DMS 273 (cell line): ENCODE measurements around the gene SLC18A3.

Source experiments
- DNase-seq: peaks from one replicate; lab custom pipeline; 2025; ENCODE audit not compliant: unreplicated experiment; lab: John Stamatoyannopoulos, UW

Gene SLC18A3

DNA sequence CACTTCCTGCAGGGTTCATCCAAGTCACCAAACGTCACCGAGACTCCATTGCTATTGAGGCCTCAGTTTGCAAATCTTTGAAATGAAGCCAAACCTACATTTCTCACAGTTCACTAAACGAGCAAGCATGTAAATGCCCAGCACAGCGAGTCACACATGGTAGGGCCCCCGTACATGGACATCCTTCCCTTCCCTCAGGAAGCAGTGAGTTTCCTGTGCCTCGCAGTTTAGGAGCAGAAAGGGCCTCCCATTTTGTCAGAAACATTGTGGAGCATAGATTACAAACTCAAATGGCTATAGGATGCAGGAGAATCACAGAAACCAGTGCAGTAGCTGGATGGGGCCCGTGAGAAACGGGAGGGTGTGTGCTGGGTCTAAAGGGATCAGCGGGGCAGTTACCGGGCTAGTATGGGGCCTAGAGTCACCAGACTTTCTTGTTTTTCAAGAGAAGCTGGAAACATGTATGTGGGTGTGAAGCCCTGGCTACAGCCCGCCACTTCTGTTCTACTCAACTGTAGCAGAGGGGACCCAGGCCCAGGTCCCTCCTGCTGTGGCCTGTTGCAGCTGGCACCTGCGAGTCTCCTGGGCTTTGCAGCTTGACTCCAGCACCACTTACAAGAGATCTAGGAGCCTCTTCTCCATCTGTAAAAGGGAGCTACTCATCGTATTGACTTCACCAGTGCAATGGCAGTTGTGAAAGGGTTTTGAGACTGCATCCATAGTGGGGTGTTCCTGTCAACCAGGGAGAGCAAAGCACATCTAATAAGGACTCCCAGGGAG, 14.2 kb upstream of the SLC18A3 start:
- no peak for DNase-seq

DNA sequence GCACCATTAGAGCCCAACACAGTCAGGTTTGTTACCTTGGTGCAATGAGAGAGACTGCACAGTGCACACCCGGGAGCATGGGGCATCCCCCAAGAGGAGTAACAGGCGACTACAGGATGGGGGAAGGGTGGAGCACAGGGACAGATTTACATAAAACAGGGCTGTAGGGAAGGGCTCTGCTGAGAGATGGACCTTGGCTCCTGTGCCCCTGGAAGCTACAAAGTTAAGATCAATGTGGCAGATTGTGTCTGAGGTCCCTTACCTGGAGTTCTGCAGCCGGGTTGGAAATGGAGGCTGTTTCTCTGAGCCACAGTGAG, 13.7 kb upstream of the SLC18A3 start:
- no peak for DNase-seq

DNA sequence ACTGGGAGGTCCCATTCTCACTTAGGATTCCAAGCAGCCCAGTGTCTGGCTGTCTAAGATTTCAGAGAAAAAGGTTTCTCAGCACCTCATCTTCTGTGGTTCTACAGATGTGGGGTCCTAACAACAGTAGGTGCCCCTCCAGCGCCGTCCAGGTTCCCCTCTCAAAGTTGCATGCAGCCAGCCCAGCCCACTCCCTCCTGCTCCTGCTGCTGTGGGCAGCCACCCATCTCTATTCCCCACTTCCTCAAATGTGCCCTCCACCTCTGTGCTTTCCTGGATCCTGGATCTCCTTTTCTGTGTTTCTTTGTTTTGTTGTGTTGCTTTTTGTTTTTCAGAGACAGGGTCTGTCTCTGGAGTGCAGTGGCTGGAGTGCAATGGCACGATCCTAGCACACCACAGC, 13.3 kb upstream of the SLC18A3 start:
- no peak for DNase-seq

DNA sequence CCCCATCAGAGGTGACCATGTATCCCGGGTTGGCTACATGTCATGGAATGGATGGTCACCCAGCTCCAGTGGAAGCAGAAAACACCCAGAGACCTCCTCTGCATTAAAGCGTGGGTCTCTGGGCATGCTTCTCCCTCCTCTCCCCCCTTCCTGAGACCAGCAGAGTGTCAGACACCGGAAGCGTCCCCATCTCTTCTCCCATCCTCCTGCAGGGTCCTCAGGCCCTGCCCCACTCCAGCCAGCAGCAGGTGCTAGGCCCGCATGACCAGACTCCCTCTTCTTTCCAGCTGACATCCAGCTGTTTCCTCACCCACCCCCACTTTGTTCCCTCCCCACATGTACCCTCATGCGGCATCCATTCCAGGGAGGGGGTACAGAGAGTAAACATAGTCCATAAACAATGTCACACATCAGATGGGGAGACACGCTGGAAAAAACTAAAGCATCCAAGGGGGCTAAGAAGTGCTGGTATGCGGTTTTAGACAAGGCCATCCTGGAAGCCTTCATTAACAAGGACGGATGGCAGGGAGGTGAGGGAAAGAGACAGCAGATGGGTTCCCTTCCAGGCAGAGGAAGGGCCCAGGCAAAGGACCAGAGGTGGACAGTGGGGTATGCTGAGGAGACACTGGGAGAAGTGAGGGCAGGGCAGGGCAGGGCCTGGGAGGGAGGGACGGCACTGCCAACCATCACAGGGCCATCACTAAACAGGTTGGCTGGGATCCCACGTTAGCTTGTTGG, 12.5 kb upstream of the SLC18A3 start:
- DNase-seq, result no peak

DNA sequence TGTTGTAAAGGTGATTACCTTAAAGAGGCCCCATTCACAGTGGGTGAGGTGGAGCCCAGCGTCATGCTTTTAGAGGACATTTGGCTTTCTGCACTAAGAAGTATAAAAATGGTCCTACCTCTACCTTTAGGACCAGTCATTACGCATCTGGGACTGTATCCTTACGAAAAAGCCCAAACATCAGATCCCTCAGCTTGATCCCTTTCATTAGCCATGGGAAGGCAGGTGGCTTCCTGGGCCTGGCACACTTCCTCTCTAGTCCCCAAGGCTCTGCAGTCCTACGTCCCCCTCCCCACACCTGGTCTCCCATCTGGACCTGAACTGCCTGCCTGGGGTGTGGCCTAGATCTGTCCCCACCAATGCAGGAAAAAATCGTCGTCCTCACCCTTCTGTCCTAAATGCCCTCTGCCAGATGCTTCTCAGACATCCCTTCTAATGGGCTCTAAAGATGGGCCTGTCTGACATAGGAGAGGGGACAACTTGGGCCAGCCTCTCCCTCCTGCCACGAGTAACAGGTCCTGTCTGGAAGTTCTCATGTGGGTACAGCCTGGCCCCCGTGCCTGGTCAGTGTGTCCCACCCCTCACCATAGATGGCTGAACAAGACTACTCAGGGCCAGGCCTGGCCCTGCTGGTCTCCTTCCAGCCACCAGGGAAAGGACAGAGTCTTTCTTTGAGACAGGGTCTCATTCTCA, 11.8 kb upstream of the SLC18A3 start:
- DNase-seq, result peak; percentile 32

DNA sequence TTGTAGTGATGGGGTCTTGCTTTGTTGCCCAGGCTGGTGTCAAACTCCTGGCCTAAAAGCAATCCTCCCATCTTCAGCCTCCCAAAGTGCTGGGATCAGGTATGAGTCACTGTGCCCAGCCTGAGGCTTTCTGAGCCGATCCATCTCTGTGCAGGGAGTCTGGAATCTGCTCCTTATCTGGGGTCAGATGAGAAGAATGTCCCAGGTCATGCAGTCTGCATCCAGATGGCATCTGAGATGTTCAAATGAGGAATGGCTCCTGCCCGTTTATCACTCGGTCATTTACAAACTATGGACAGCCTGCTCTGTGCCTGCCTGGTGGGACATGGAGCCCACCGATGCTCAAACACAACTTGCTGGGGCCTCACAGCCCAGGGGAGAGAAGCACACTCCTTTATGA, 11.1 kb upstream of the SLC18A3 start:
- no peak for DNase-seq

DNA sequence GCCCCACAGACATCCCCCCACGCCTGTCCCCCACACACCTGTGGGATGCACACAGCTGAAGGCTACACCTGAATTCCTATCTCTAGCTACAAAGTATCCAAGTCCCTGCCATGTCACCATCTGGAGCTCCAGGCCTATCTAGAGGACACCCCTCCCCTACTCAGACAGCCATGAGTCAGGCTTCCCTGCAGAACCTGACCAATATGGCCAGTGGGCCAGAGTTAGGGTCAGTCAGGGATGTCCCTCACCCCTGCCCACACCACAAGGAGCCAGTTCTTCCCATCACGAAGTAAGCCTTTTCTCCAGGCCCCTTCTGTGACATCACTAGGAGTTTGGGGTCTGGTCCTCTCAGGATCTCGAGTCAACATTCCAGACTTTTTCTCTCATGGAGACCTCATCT, 10.6 kb upstream of the SLC18A3 start:
- DNase-seq, result no peak

DNA sequence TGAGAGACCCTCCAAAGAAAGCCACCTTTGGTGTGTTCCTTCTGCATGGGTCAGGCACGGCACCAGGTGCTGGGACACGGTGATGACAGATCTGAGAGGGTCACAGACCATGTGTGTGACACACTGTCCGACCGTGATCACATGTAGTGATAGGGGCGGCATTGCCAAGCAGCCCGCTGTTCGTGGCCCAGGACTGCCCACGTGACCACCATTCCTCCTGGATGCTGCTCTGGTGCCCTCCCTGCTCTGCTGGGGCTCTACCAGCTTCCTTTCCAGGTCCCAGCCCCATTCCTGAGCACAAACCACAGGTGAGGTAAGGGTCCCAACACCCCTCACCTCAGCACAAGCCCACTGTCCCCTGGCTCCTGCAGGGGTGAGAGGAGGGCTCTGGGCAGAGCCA, 10.1 kb upstream of the SLC18A3 start:
- DNase-seq, result no peak

DNA sequence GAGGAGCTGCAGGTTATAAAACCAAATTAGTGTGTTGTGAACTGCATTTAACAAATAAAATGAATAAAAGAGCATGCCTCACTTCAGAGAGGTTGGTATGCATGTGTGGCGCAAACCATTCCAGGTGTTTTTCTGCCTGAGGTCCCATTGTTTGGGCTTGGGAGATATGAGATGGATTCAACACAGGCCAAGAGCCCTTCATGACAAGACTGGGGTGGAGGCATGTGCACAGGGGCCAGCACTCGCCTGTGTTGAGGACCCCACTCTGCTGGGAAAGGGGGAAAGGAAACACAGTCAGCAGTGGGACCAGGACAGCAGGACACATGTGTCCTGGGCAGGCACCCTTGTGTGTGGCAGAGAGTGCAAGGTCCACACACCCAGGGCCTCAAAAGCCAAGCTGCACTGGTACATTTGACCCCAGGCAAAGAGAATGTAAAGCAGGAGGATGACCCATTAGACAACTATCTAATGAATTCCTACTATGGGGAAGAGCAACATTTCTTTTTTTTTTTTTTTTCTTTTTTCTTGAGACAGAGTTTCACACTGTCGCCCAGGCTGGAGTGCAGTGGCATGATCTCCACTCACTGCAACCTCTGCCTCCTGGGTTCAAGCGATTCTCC, 9.2 kb upstream of the SLC18A3 start:
- DNase-seq, result no peak

DNA sequence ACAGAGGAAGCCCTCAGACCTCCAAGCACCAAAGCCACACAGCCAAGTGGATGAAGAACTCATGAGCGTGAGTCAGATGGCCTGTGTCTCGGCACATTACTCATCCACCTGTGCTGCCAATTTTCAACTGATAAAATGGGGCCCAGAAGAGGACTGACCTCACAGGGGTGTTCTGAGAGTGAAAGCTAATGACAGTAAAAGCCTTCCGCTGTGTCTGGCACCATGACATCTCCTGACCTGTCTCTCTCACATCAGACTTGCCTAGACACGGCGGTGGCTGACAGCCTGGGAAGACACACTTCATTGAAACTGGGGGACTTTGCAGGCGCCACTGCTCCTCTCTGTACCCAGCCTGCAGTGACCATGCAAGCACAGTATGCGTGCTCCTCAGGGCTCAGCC, 8.3 kb upstream of the SLC18A3 start:
- no peak for DNase-seq

DNA sequence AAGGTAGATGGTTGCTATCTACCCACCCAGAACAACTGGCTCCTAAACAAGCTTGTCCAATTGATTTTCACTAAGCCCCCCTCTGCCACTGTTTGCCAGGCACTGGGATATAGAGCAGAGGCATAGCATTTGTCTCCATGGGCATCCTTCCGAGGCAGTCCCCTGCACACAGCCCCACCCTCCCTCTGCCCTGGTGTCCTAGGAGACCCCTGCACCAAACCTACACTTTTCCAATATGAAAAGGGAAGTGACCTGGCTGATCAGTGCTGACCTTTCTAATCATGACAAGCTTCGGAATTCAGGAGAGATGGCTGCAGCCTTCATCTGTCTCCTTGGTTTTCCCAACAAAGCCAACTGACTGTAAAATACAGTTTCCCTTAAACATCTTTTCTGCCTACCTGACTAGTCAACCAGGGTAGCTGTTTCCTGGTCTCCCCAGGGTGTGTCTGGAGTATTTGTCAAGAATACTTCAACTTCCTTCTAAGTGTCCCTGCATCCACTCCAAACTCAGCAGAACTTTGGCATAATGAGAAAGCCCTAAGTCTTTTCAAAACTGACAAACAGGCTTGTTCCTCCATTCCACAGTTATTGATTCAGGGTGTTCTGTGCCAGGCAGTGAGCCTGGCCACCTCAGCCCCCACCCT, 7.6 kb upstream of the SLC18A3 start:
- no peak for DNase-seq

DNA sequence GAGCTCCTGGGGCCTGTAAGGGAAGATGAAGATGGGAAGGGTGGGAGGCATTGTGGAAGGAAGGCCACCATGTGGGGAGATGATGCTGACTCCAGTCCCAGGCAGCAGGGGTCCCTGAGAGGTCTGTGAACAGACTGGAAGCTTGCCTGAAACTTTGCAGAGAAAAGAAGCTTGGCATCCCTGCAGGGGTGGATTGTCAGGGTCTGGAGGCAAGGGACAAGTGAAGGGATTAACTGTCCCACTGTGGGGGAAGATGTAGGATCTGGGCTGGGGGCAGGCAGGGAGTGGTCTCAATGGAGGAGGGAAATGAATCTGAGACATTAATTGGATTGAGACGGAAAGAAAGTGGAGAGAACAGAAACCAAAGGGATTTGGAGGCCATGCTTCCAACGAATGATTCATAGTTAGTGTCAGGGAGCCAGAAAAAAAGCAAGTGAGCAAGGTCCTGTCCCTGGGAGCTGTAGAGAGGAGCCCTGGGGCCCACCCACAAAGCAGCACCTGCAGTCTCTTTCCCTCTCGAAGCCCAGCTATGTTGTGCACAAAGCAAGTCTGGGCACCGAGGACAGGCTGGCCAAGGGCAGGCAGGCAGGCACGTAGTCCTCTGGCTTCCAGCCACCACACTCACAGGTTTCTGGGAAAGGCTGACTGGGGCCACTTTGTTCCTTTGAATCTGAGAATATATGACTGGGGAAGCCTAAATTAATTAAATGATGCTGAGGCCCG, 4.7 kb upstream of the SLC18A3 start:
- peak; percentile 12 for DNase-seq

DNA sequence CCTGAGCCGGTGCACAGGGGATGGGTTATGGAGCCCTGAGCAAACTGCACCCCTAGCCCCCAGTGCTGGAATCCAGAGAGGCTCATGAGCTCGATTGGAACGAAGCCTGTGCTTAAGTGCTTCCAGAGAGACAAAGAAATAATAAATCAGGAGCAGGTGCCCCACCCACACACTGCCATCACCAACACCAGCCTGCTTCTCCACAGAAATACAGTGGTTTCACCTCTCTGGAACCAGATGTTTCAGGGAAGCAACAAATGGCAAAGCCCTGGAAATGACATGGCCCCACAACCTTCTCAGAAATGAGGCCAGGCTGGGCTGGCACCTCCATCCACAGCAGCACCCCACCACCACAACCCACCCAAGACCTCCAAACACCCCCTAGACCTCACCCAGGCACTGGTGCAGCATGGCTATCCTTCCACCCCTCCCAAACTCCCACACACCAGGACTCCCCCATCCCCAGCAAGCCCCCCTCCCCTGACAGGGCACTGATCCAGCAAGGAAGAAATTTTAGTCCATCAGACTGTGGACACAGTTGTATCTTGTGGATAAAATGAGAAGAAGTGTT, 4.1 kb upstream of the SLC18A3 start:
- no peak for DNase-seq

DNA sequence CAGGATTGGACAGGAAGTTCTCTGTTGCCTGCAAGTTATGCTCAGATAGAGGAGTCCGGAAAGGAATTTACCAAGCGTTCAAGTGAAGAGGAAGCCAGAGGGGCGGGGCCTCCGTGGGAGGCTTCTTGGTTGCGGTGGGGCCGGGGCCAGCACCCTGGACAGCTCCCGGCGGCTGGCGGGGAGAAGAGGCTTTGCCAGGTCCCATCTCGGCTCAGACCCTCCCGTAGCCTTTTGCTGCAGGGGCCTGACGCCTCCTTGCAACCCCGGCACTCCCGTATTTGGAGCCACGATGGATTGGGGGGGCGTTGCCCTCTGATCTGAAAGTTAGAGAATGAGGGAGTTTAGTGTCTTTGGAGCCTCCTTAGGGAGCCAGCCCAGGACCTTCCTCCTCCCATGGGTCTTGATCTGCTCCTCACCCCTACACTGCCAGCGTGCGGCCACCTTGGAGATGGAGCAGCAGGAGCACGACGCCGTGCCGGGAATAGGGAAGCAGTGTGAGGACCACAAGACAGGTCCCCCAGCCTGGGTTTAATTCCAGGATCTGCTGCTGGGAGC, 3.1 kb upstream of the SLC18A3 start:
- DNase-seq, result peak; percentile 70

DNA sequence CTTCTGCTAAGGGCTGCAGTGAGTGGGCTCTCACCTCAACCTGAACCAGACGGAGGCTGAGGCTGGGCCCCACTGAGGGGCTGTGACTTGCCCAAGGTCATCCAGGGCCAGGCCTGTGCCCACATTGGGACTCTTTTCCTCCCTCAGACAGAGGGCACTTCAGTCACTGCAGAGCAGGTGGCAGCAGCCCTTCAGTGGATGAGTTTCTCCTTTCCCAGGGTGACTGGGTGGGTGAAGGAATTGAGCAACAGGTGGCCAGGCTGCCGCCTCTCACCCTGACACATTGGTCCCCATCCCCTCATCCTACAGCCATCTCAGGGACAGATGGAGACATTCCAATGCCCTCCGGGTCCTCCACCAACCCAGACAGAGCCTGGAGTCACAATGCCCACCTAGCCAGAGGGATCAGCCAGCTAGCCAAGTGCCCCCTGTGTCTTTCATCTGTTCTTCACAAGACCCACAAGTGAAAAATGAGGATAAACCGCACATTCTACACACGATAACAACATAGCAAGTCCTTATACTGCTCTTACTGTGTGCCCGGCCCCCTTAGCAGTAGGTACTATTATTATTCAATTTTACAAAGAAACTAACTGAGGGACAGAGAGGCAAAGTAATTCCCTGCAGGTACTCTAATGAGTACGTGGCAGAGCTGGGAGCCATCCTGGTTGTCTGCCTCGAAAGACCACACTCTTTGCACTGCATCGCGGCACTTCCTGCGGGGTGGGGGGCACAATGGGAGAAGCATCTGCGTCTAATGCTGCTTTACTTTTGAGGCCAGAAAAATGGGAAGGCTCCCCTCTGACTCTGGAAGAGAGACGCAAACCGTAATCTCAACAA, 1.7 kb upstream of the SLC18A3 start:
- DNase-seq, result peak; percentile 22

DNA sequence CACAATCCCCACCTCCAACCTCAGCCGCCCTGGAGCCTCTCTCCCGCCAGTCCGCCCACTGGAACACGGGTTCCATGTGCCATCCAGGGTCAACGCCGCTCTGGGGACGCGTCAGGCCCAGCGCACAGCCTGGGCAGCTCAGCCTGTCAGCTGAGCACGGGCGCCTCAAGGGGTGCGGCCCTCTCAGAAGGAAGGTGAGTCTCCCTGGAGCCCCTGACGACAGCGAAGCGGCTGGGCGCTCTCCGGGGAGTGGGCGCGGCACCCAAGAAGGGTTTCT, 1.2 kb upstream of the SLC18A3 start:
- peak; percentile 31 for DNase-seq

DNA sequence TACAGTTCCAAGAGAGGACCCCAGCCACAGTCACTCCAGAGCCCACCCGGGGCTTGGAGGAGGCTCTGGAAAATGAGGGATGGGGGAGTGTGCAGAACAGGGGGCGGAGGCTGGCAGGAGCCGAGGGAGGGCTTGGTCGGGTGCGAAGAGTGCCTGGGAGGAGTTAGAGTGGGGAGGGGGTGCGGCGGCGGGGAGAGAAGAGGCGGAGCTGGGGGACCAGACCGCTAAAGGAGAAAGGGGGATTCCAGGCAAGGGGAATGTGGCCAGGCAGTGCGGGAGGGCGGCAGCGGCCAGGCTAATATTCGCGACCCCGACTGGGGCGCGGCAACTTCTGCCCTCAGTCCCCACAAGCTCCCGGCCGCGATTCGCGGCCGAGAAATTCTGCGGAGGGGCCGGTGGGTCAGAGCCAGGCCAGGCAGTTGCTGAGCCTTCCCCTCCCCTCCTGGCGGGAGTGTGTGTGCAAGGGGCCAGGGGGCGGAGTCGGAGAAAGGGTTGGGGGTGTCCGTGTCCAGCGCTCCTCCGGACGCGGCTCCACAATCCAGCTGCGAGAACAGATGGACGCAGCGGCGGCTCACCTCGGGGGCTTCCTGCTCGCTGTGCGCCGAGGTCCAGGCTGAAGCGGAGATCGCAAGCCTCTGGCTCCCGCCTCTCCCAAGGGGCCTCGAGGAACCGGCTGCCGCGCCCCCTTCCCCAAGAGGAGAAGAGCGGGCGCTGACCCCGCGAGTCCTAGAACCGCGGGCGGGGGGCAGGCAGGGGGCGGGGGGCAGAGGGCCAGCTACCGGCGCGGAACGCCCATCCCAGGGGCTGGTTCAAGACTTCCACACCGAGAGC, 612 bp upstream of the SLC18A3 start:
- DNase-seq, result peak; percentile 66

DNA sequence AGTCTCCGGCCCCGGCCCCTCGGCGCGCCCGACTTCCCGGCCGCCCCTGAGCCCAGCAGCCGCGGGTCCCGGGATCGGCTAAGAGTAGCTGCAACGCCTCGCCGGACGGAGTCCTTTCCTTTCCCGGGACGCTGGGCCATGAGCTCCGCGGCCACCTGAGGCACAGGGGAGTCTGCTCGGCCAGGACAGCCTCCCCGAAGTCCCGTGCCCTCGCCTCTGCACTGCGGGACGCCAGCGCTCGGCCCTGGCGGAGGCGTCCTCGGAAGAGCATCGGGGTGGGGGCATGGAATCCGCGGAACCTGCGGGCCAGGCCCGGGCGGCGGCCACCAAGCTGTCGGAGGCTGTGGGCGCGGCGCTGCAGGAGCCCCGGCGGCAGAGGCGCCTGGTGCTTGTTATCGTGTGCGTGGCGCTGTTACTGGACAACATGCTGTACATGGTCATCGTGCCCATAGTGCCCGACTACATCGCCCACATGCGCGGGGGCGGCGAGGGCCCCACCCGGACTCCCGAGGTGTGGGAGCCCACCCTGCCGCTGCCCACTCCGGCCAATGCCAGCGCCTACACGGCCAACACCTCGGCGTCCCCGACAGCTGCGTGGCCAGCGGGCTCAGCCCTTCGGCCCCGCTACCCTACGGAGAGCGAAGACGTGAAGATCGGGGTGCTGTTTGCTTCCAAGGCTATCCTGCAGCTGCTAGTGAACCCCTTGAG, 502 bp downstream of the SLC18A3 start:
- peak; percentile 58 for DNase-seq
